Frontal cortex (tissue), 4 donors: ENCODE measurements around the gene PLCXD3. TPM values are rescaled to one million over a fixed set of nuclear protein-coding genes. Genes with fewer than 3 reads are reported as not detected.
"Not testable (repeated sequence)": the region's sequence is repeated elsewhere in the genome, so short reads cannot be mapped to it uniquely, and the experiment has no call there.

Source experiments
- DNase-seq, 2 donors: peaks; one replicate each; pipeline ENCODE4 v3.0.0; 2012; ENCODE audit warnings: low spot score in 2 of 2
- FAIRE-seq: peaks from 2 replicates; lab custom pipeline; 2012; peaks lifted over from hg19 to GRCh38; lab: Jason Lieb, UNC
- total RNA-seq: library from RNA; depleted of rRNA; stranded (reverse); fragments of >200 nt; gene quantifications from one replicate; pipeline ENCODE4 v1.2.3, GENCODE V29; 2014
- donor health status: control.
- donor health status: control.
- donor health status: control.

PLCXD3 gene
- total RNA-seq, 1 donor from 2014 or later: 9.8 TPM

GRCh38 chr5:41368158-41368557 is 142.2 kb downstream of the PLCXD3 start:
- DNase-seq (no peak), FAIRE-seq (no peak)

GRCh38 chr5:41365369-41365768 is 145.0 kb downstream of the PLCXD3 start:
- FAIRE-seq (no peak), DNase-seq (no peak)

- DNase-seq (no peak), FAIRE-seq (no peak)
Measured at GRCh38 chr5:41364346-41364745, 146.1 kb downstream of the PLCXD3 start.

GRCh38 chr5:41363343-41363986 is 146.9 kb downstream of the PLCXD3 start:
- FAIRE-seq (no peak), DNase-seq (no peak)

- no peak for DNase-seq
- FAIRE-seq: no peak
Measured at GRCh38 chr5:41356786-41357185, 153.6 kb downstream of the PLCXD3 start.

- DNase-seq: no peak
- no peak for FAIRE-seq
Measured at GRCh38 chr5:41349846-41350245, 160.6 kb downstream of the PLCXD3 start.

GRCh38 chr5:41347569-41347968 is 162.8 kb downstream of the PLCXD3 start:
- FAIRE-seq (no peak), DNase-seq (no peak)

GRCh38 chr5:41346609-41347008 is 163.8 kb downstream of the PLCXD3 start:
- no peak for FAIRE-seq

GRCh38 chr5:41345295-41345694 is 165.1 kb downstream of the PLCXD3 start:
- FAIRE-seq (no peak), DNase-seq (no peak)

More at GRCh38 chr5:41346609-41347008, 163.8 kb downstream of the PLCXD3 start:
- no peak for DNase-seq

- DNase-seq (no peak), FAIRE-seq (no peak)
Measured at GRCh38 chr5:41339339-41339738, 171.1 kb downstream of the PLCXD3 start.

- FAIRE-seq: no peak
- no peak for DNase-seq
Measured at GRCh38 chr5:41338136-41338675, 172.2 kb downstream of the PLCXD3 start.

- DNase-seq: no peak
Measured at GRCh38 chr5:41337724-41338123, 172.7 kb downstream of the PLCXD3 start.

GRCh38 chr5:41337216-41337615 is 173.2 kb downstream of the PLCXD3 start:
- FAIRE-seq (no peak), DNase-seq (no peak)

More at GRCh38 chr5:41337724-41338123, 172.7 kb downstream of the PLCXD3 start:
- FAIRE-seq: no peak

GRCh38 chr5:41336471-41336870 is 173.9 kb downstream of the PLCXD3 start:
- no peak for DNase-seq
- FAIRE-seq: no peak

GRCh38 chr5:41335596-41336181 is 174.7 kb downstream of the PLCXD3 start:
- DNase-seq (no peak), FAIRE-seq (no peak)

GRCh38 chr5:41334758-41335157 is 175.6 kb downstream of the PLCXD3 start:
- FAIRE-seq (peak; percentile 44), DNase-seq (peak in 1 of 2 donors; percentile 5)

- FAIRE-seq (no peak), DNase-seq (no peak)
Measured at GRCh38 chr5:41334221-41334620, 176.2 kb downstream of the PLCXD3 start.

- DNase-seq (no peak), FAIRE-seq (no peak)
Measured at GRCh38 chr5:41325074-41325473, 185.3 kb downstream of the PLCXD3 start.

GRCh38 chr5:41322826-41323225 is 187.6 kb downstream of the PLCXD3 start:
- not testable (repeated sequence) for FAIRE-seq, DNase-seq

GRCh38 chr5:41312478-41313060 is 197.8 kb downstream of the PLCXD3 start:
- no peak for DNase-seq
- FAIRE-seq: no peak

GRCh38 chr5:41312066-41312465 is 198.3 kb downstream of the PLCXD3 start:
- no peak for FAIRE-seq
- no peak for DNase-seq
